ENCODE measurements around the gene TMED4. TPM values are rescaled to one million over a fixed set of nuclear protein-coding genes. Genes with fewer than 3 reads are reported as not detected.

Gene TMED4
- total and polyA plus RNA-seq, 2 experiments from 2014 or later: 124 to 319 TPM

GRCh38 chr7:44541876-44542610 lies 40.0 kb downstream of the TMED4 start:
- no peak for TF ChIP-seq CTCF (IDR thresholded peaks at IDR 0.05; ENCODE audit: low read depth, low read length)
- DNase-seq (ENCODE audit: low read depth in 1 of 2, low spot score in 1 of 2): no peak
- no peaks in the 10 kb centered on the region for H3K36me3 ChIP-seq
- H3K27ac ChIP-seq: no peak overlapping the region
- H3K9me3 ChIP-seq (ENCODE audit: low read depth): no peaks in the 10 kb centered on the region
- no peaks in the 10 kb centered on the region for H3K27me3 ChIP-seq
- H3K4me1 ChIP-seq (ENCODE audit: low read depth): no peaks in the 10 kb centered on the region
- H3K4me3 ChIP-seq: no peak overlapping the region

- Histone ChIP-seq H3K27me3 (no peaks in the 10 kb centered on the region), H3K27ac (no peak within 1 kb of the TSS), H3K4me1 (ENCODE audit: low read depth) (no peaks in the 10 kb centered on the region), H3K4me3 (no peak within 1 kb of the TSS), H3K9me3 (ENCODE audit: low read depth) (no peaks in the 10 kb centered on the region), H3K36me3 (no peaks in the 10 kb centered on the region)
- no peak for TF ChIP-seq CTCF (IDR thresholded peaks at IDR 0.05; ENCODE audit: low read depth, low read length)
- DNase-seq (ENCODE audit: low read depth in 1 of 2, low spot score in 1 of 2): no peak
Measured at GRCh38 chr7:44541028-44541869, 40.8 kb downstream of the TMED4 start, which contains the start of gene NPC1L1. NPC1L1 (minus strand) TSS chr7:44541330; CDS start chr7:44541259, 71 bp downstream.

DNA sequence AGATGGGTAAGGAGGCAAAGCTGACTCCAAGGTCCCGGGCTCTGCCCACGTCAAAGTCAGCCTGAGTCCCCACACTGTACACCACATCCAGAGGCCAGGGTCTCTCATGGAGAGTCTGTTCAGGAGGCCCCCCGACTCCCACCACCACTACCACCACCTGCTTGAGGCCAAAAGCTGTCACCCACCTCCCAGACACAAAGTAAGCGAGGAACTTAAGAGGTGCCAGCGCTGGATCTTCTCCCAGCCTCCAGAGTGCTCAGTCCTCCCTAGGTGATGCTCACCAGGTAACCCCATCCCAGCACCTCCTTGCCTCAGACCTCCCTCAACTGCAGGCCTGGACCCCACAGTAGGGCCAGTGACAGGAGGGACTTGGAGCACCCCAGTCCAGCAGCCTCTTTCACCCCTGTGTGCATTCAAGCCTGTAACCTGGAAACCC lies 41.4 kb downstream of the TMED4 start:
- no peak for TF ChIP-seq CTCF (IDR thresholded peaks at IDR 0.05; ENCODE audit: low read depth, low read length)
- no peak for DNase-seq (ENCODE audit: low read depth in 1 of 2, low spot score in 1 of 2)
- no peaks in the 10 kb centered on the region for H3K27me3 ChIP-seq
- no peak overlapping the region for H3K4me3 ChIP-seq
- no peak overlapping the region for H3K27ac ChIP-seq
- H3K36me3 ChIP-seq: no peaks in the 10 kb centered on the region
- H3K9me3 ChIP-seq (ENCODE audit: low read depth): no peaks in the 10 kb centered on the region
- no peaks in the 10 kb centered on the region for H3K4me1 ChIP-seq (ENCODE audit: low read depth)

DNA sequence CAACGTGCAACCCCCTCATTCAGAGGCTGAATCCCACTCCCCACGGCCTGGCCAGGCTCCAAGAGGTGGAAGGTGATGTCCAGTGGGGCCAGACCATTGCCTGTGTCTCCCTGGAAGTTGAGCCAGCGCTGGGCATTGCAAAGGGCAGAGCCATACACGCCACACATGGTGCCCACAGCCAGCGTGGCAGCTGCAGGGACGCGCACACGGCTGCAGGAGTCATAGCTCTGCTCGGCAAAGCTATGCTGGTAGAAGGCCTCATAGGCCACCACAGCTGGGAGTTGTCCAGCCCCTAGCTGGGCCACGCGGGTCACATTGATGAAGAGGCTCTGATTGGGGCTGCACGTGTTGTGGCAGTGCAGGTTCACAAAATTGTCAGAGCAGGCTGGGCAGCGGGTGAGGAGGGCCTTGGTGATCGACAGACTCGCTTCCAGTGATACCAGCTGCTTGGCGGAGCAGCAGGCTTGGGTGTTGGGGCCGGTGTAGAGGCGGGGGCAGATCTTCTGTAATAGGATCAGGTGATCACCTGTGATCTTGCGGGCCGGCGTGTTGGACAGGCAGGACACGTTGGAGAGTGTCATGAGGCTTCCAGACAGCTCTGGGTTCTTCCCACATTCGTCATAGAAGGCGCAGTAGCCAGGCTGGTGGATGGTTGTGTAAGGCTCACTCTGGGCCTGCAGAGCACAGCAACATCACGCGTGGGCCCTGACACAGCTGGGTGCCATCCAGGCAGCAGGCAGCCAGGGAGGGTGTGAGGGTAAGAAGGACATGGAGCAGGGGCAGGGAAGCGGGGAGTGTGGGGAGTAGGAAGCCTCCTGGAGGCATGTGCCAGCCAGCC lies 42.1 kb downstream of the TMED4 start:
- TF ChIP-seq CTCF (IDR thresholded peaks at IDR 0.05; ENCODE audit: low read depth, low read length): no peak
- H3K27ac ChIP-seq: no peak overlapping the region
- H3K4me3 ChIP-seq: no peak overlapping the region
- H3K9me3 ChIP-seq (ENCODE audit: low read depth): no peaks in the 10 kb centered on the region
- H3K27me3 ChIP-seq: no peaks in the 10 kb centered on the region
- no peak for DNase-seq (ENCODE audit: low read depth in 1 of 2, low spot score in 1 of 2)
- H3K4me1 ChIP-seq (ENCODE audit: low read depth): no peaks in the 10 kb centered on the region
- H3K36me3 ChIP-seq: no peaks in the 10 kb centered on the region
